HG03064 (cell line): ENCODE data around the gene ADAMTS18.

Experiments used
- ATAC-seq: cut with Tn5 transposase; IDR thresholded peaks from one replicate; pipeline ENCODE4 v1.9.1; 2021; ENCODE audit warnings: low read depth; ENCODE audit not compliant: unreplicated experiment

ADAMTS18 gene

DNA sequence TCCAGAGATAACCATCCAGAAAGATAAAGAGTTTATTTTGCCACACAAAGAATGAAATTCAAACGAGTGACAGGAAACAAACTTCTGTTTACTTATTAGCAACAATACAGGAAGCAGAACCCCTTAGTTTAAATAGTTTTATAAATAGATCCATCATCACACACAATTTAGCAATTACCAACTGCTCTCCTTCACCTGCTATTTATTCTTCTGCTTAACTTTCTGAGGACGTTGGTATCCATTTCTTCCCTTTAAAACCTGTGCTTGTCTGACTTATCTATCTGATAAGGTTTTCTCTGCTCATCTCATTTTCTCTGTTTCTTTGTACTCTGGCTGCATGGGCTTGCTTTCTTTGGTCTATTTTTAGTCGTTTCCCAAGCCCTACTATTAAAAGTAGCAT, 4.3 kb upstream of the ADAMTS18 start:
- no peak for ATAC-seq

- ATAC-seq = no peak
Observed at GRCh38 chr16:77437859-77438258, 3.0 kb upstream of the ADAMTS18 start.

DNA sequence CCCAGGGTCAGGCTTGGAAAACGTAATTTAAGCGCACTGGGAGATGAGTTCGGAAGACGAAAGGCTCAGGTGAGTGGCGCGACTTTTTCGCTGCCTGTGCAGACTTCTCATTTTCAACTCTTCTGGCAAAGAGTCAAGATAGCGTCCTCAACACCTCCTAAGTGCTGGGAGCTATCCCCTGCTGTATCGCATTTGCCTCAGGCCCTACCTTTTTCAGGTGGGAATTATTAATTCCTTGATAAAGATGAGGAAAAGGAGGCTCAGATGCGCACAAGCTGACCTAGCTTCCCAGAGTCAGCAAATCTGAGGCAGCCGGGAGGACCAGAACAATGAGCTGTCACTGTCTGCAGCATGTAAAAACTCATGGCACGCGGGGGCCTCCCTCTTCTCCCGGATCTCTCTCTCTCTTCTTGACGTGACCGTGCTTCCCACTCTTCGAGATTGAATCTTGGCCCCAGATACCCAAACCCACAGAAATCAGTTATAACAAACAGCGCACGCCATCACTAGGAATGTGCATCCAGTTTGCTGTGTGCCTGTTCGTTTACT, 512 bp upstream of the ADAMTS18 start:
- ATAC-seq = no peak

GRCh38 chr16:77434022-77434529, 758 bp downstream of the ADAMTS18 start:
- no peak for ATAC-seq

- no peak for ATAC-seq
Observed at GRCh38 chr16:77433146-77433545, 1.7 kb downstream of the ADAMTS18 start.

DNA sequence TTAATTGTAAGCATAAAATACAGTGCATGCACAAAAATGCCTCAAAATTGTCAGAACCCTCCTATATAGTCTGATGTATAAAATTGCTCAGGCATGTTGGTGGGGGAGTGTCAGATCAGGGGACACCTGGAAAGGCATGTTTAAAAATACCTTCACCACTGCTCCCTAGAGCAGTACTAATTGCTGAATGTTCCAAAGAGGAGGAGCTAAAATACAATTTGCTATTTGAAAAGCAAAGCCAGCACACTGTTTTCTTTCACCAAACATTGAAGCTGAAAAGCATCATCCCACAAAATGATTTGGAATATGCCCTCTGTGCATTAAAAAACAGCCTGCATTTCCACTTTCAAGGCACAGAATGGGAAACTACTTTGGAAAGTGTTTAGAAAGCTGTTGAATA, 2.6 kb downstream of the ADAMTS18 start:
- no peak for ATAC-seq

DNA sequence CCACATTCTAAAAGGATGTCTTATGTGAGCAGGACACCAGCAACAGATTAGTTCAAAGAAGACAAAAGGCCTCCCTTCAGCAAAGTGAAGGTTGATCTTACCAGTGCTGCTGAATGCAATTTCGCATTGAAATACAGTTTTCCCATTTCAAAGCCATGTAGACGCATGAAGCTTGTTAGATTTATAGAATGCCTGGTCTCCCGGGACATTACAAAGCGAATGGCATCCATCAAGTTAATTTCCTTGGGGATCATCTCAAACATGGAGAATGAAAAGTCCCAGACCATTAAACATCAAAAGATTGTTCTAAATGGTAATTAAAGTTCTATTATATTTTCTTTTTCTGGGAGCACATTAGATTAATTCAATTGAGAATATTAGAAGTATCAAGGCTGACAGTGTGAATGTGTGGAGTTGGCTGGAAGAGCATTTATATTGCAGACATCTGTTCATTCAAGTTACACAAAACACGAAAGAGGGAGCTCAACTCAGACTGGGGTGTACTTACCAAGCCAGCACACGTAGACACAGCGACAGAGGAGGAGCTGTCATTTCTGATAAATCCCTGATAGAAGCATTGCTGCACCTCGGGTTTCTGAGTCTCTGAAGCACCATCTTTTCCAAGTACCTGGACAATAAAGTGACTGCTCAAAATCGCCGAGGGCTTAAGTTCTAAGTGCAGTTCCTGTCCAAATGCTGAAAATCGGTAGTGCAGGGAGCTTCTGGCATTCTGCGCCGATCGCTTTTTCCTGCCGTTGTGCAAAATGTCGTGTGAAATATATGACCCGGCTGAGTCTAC, 3.8 kb downstream of the ADAMTS18 start:
- ATAC-seq = no peak

GRCh38 chr16:77430360-77430759, 4.5 kb downstream of the ADAMTS18 start:
- ATAC-seq = no peak

DNA sequence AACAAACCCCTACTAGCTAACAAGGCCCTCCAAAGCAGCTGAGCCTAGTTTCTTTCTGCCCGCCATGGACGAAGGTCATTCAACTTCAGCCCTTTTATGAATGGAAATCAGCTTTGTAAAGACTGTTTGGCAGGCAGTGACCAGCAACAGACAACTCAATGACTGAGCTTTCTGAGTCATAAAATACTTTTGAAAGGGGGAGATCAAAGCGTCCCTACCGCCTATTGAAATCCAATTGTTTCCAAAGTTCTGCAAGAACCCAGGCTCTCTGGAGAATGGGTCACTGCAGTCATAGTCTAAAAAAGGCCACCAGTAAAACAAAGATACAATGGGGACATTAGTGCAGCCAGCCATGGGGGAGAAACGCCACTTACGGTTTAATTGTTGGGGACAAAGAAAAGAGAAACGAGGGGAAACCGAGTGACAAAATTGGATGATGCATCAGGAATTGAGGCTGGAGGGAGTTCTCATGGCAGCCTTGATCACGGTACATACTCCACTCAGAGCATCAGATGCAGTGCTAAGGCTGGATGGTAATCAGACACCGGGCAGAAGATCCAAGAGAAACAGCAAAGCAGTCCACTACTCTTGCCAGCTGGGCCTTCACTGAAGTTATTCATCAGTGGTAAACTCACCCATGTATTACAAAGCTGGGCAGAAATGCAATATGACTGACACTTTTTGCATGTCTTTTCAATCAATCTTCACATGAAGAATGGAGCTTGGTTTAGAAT, 9.8 kb downstream of the ADAMTS18 start:
- ATAC-seq = no peak

DNA sequence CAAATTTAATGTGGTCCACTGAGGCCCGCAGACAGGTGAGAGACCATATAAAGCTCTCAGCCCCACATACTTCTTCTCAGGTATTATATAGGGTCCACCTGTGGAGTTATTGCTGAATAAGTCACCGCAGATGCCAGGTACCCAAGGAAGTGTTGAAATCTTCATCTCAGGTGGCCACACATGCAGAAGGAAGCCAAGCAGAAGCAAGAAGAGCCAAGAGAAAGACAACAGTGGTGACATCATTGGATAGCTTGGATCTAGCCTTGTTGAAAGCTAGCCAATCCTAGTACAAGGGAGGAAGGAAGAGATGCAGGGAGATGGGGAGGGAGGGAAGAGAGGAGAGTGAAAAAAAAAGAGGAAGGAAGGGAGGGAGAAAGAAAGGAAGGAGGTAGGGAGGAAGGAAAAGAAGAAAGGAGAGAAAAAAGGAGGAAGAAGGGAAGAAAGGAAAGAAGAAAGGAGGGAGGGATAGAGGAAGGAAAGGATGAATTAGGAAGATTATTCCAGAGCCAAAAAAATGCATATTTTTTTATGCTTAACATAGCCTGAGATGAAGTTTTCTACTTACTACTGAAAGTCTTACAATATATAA, 12.5 kb downstream of the ADAMTS18 start:
- no peak for ATAC-seq

DNA sequence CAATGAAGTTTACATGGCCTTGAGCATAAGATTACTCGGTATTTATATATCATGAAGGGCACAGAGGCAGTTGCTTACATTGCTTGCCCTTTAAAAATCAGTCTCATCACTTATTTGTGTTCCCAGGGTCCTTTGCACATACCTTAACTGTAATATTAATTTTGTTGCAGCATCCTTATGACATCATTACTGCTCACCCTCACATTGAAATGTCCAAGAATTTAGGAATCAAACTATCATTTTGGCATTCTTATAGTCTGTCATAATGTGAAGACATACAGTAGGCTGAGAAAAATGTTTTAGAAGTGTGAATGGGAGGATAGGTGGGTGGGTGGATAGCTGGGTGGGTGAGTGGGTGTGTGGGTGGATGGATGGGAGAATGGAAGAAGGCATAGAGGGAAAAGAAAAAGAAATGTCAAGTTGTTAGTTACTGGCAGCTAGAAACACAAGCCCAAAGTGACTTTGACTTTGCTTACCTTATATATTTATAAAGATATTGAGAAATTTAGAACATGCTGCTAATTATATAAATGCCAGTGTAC, 17.8 kb downstream of the ADAMTS18 start:
- no peak for ATAC-seq

DNA sequence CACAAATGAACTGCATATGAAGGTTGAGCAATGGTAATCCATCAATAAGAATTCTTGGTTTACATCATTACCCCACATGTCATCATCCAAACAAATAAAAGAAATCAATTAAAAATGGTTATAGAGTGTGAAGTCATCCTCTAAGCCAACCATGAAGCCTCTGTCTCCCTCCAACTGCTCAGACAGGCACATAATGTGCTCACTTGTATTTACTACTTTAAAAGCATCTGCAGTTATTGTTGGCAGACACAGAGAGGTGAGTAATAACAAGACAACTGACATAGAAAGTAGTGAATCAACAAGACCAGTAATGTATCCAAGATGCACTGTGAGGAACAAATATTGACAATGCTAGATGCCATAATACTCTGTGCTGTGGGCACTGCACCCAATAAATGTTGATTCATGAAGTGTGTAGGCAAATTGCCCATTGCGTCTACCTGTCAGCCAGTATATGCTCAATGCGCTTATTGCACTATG, 20.0 kb downstream of the ADAMTS18 start:
- ATAC-seq = no peak

DNA sequence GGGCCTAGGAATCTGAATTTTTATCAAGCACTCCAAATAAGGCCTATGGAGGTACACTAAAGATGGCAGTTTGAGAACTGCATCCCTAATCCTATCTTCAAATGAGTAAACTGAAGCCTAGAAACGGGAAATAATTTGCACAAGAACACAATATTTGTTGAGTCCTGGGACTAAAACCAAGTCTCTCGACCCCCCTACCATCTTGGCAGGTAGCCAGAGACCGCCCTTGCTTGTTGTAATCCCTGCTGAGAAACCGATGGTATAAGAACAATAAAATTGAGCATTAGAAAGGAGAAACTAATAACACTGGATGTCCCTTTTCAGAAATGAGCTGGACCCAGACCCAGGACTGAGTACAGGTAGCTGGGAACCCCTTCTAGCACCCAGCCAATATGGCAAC, 24.4 kb downstream of the ADAMTS18 start:
- no peak for ATAC-seq

GRCh38 chr16:77409311-77409710, 25.5 kb downstream of the ADAMTS18 start:
- ATAC-seq = no peak

GRCh38 chr16:77408607-77409006, 26.2 kb downstream of the ADAMTS18 start:
- no peak for ATAC-seq

GRCh38 chr16:77406680-77407079, 28.2 kb downstream of the ADAMTS18 start:
- no peak for ATAC-seq

GRCh38 chr16:77404775-77405174, 30.1 kb downstream of the ADAMTS18 start:
- no peak for ATAC-seq

DNA sequence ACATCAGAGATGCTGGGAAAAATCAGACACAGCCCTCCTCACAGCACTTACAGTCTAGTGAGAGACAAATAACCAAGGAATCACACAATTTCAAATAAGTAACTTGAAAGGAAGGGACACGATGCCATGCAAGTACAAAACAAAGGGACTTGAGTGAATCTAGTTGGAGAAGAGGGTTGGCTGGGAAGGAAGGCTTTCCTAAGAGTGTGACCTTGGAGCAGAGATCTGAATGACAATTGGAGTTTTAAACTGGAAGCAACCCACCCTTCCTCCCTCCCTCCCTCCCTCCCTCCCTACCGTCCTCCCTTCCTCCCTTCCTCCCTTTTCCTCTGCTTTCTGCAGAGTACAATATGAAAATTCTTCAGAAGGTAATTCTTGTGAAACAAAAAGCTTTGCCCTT, 31.1 kb downstream of the ADAMTS18 start:
- ATAC-seq = no peak

GRCh38 chr16:77402672-77403071, 32.2 kb downstream of the ADAMTS18 start:
- ATAC-seq = no peak

DNA sequence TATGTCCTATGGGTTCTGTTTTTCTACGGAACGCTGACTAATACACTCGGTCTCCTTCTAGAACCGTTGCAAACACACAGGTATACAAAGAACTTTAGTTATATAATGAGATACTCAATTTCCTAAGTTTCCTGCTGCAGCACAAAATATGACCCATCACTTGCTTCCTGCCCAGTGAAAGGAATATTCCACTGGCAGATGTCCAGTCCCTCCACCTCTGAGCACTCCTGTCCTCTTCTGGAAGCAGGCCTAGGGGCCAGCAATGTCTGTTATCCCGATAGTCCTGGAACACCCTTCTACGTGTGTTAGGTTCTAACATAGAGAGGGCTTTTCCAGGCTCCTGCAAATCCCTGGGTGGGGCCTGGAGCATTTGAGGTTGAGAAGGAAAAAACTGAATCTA, 32.7 kb downstream of the ADAMTS18 start:
- no peak for ATAC-seq

DNA sequence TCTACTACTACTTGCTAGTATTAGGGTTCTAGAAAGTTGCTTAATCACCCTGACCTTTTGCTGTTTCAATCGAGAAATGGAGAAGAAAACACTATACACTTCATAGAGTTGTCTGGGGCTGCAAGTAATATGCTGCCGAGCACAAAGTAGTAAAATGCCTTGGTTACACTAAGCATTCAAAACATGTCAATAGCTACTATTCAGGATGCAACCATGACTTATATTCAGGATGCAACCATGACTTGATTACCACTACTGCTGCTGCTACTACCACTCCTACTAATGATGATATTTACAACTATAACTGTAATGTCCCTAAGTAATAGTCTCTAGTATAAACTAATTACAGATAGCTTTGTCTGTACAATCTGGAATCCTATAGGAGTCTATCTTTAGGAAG, 35.3 kb downstream of the ADAMTS18 start:
- no peak for ATAC-seq
